GM12864 (cell line): ENCODE measurements around the gene ZMIZ1.

Experiments
- DNase-seq: peaks from one replicate; pipeline ENCODE4 v3.0.0-alpha.2; 2011; ENCODE audit warnings: low read depth
- H3K4me3 ChIP-seq: 2 replicates; pipeline ENCODE4 v1.5.1; 2011; ENCODE audit warnings: mild to moderate bottlenecking, low read depth, low read length, control low read depth
- CTCF ChIP-seq: IDR thresholded peaks from 2 replicates; pipeline ENCODE4 v1.5.1; 2011; ENCODE audit warnings: low read depth, mild to moderate bottlenecking, moderate library complexity, low read length, control low read depth, inconsistent platforms; ENCODE audit errors: missing control alignments

Gene ZMIZ1

GRCh38 chr10:79170226-79170752, 101.5 kb downstream of the ZMIZ1 start:
- no peak for TF ChIP-seq CTCF
- DNase-seq = no peak
- no peak overlapping the region for H3K4me3 ChIP-seq

GRCh38 chr10:79170993-79171392, 102.2 kb downstream of the ZMIZ1 start:
- H3K4me3 ChIP-seq = no peak overlapping the region
- no peak for TF ChIP-seq CTCF
- DNase-seq = no peak

- TF ChIP-seq CTCF = no peak
- no peak for DNase-seq
- H3K4me3 ChIP-seq = no peak overlapping the region
Measured at GRCh38 chr10:79171504-79171903, 102.7 kb downstream of the ZMIZ1 start.

GRCh38 chr10:79172881-79173280, 104.1 kb downstream of the ZMIZ1 start:
- DNase-seq = no peak
- no peak for TF ChIP-seq CTCF
- H3K4me3 ChIP-seq = no peak overlapping the region

- no peak for TF ChIP-seq CTCF
- H3K4me3 ChIP-seq = no peak overlapping the region
- DNase-seq = no peak
Measured at GRCh38 chr10:79173582-79174262, 105.0 kb downstream of the ZMIZ1 start.

GRCh38 chr10:79176052-79176501, 107.3 kb downstream of the ZMIZ1 start:
- no peak for TF ChIP-seq CTCF
- DNase-seq = no peak
- H3K4me3 ChIP-seq = no peak overlapping the region
